Stimulated activated CD4-positive, alpha-beta T cell treated with anti-CD3 and anti-CD28 coated beads, Interleukin-2, amount 100 ng/mL, for 4 hours (primary cell): ENCODE measurements around the gene CATSPER3.

Source experiments
- DNase-seq: peaks from one replicate; pipeline ENCODE4 v3.0.0-alpha.2; 2020; ENCODE audit warnings: low read depth

Gene CATSPER3

GRCh38 chr5:135041145-135041587, 73.5 kb downstream of the CATSPER3 start:
- no peak for DNase-seq

- no peak for DNase-seq
These were observed 74.0 kb downstream of the CATSPER3 start for GRCh38 chr5:135041726-135042125.

GRCh38 chr5:135042595-135042994, 74.9 kb downstream of the CATSPER3 start:
- no peak for DNase-seq

- DNase-seq: no peak
These were observed 77.8 kb downstream of the CATSPER3 start for GRCh38 chr5:135045488-135045887.

GRCh38 chr5:135046661-135047346, 79.1 kb downstream of the CATSPER3 start:
- no peak for DNase-seq

DNA sequence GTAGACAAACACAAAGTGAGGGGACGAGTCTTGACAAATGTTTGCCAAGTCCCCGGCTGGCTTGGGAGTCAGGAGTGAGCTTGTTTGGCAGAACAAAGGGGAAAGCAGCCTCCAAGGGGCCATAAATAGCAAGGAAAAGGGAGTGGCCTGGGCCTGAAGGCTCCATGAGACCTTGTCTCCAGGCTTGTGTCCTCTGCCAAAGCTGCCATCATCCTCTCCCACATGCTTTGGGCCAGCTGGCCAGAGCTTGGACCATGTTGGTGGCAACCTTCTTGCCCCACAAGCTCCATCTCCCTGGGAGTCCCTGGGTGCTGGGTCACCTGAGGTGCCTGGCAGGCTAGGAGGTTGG, 79.6 kb downstream of the CATSPER3 start:
- no peak for DNase-seq

DNA sequence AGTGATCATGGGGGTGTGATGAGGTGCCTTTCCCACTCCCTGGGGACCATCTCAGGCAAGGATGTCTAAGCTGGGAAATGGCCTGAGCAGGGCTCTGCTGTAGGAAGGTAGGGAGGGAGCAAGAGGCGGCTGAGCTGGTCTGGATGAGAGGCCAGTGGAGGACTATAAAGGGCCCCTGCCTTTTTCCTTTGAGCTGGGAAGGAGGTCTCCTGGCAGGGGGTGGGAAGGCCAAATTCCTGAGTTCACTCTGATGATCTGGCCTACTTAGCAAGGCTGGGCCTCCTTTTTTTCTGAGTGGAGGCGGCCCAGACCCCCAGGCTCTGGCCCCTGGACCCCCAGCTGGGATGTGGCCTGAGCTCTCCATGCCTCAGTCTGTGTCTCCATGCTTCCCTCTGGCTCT, 80.6 kb downstream of the CATSPER3 start:
- DNase-seq: no peak

DNA sequence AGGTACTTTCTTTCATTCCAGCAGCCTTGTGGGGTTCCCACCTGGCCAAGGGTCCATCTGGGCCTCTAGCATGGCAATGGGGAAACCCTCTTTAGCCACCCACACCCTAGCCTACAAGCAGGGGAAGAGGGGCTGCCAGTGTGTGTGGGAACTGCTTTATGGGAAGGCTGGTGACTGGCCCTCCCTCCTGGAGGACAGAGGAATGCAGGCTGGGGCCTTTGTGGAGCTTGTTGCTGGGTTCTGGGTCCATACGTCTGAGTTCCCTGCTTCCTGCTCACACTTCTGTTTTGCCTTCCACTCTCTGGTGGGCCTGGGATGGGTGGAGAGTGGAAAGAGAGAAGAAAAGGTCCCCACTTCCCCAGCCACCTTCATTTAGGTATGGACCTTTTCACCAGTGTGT, 81.2 kb downstream of the CATSPER3 start:
- no peak for DNase-seq

- no peak for DNase-seq
These were observed 82.6 kb downstream of the CATSPER3 start for GRCh38 chr5:135050244-135050767.

DNA sequence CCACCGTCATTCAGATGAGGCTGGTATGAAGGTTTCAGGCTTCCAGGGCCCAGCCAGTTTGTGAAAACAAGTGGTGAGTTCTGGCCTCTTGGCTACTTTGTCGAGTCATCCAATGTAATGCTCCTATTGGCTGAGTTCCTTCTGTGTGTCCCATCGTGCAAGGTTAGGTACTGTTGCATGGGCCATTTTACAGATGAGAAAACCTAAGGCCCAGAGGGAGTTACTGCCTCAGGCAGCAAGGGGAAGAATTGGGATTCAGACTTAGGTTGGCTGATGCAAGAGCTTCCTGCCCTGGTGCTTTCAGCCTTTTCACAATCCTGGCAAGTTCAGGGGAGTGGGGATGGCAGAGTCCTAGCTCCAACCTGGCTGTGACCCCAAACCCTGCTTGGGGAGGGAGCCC, 83.7 kb downstream of the CATSPER3 start:
- DNase-seq: no peak

DNA sequence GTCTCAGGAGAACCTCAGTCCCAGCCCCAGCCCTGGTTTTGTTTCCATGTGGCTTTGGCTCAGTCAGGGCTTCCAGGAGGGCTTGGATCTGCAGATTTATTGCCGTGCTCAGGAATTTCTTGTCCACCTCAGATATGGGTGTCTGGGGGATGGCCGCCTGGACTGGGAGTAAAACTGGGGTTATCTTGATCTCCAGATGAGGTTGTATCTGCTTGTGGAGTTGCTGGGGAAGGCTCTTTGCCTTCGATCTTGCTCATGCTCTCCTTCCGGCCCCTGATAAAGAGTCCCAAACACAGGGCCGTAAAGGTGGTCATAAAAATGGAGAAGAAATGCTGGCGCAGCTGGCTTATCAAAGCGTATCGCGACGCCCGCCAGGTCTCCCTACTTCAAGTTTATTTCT, 84.2 kb downstream of the CATSPER3 start:
- no peak for DNase-seq

GRCh38 chr5:135052511-135053145, 84.9 kb downstream of the CATSPER3 start:
- DNase-seq: no peak

- DNase-seq: no peak
These were observed 85.6 kb downstream of the CATSPER3 start for GRCh38 chr5:135053278-135053677.

- no peak for DNase-seq
These were observed 86.3 kb downstream of the CATSPER3 start for GRCh38 chr5:135053989-135054388.

DNA sequence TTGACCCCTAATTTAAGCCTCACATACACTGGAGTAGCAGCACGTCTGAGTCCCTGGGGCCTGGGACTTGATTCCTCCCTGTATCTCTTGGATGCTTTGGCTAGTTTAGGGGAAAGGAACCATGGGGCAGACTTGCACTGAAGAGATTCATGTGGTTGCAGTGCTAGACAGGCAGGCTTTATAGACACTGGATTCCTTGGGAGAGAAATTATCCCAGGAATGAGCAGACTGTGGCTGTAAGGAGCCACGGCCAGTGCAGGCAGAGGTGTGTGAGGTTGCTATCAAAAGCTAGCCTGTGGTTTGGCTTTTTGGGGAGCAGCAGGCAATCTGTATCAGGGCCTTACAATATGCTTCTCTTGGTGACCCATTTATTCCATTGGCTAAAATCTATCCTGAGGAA, 86.8 kb downstream of the CATSPER3 start:
- DNase-seq: no peak

GRCh38 chr5:135055396-135055795, 87.7 kb downstream of the CATSPER3 start:
- no peak for DNase-seq

- no peak for DNase-seq
These were observed 88.8 kb downstream of the CATSPER3 start for GRCh38 chr5:135056316-135057030.

GRCh38 chr5:135057233-135057632, 89.5 kb downstream of the CATSPER3 start:
- DNase-seq: no peak

DNA sequence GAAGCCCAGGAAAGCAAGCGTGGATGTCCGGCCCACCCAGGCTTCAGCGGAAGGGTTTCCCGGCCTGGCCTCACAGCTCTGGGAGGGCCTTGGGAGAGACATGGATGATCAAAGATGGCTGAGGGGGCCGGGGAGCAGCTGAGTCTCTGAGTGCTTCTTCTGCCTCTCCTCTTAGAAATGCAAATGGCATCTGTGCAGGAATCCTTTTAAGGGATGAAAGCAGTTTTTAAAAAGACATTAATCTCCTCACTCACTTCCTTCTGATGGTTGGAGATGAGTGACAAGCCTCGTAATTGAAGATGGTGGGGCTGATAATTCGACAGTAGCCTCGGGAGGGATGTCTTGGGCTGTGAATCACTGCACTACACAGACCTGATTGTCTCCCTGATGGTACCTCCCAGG, 90.6 kb downstream of the CATSPER3 start:
- DNase-seq: no peak

DNA sequence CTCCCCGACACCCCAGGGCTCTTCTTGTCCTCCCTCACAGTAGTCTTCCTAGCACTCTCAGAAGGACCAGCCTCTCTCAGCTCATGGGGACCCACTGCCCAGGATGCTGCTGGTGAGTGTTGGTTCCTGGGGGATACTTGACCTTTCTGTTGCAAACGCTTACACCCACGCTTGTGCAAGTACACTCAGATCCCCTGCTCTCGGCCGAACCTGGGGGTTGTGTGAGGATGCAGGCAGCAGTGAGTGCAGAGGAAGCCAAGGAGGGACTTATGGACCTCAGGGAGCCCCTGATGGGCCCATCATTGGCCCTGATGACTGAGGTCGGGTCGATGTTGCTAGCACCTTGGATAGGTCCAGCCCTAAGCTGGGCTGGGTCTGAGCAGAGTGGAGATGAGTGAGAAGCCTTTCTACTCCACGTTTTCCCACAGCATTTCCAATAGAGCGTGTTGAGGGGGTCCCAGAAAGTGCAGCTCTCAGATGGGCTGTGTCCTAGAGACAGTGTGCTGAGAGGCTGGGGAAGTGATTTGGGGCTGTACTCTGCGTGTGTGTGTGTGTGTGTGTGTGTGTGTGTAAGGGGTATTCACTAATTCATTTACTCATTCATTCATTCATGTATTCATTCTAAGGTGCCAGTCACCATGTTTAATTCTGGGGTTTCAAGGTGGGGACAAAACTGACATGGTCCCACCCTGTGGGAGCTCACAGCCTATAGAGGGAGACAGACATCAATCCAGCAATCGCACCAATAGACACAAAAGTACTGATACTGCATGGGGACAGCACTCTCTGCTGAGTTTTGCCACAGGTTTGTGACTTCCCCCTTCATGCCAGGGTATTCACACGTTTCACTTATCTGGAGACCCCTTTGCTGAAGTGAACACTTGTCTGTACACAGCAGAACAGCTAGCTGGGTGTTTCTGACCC, 91.6 kb downstream of the CATSPER3 start:
- no peak for DNase-seq

DNA sequence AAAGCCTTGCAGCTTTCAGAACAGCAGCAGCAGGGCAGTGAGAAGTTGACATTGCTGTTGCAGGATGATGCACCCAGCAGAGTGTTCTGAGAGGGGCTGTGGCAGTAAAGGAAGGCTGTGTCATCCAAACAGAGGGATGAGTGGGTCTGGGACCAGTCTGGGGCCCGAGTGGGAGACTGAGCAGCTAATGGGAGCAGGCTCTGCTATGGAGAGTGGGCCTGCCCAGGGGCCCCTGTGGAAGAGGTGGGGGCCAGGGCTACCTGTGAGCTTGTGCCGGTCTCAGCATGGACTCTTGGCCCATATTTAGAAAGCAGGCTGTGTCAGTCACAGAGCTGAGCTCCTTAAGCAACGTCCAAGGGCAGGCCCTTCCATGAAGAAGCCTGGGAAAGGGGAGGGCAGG, 92.3 kb downstream of the CATSPER3 start:
- no peak for DNase-seq

GRCh38 chr5:135061001-135061400, 93.3 kb downstream of the CATSPER3 start:
- no peak for DNase-seq
